BJ (cell line): ENCODE results near the gene TGFB1I1. TPM values are rescaled to one million over a fixed set of nuclear protein-coding genes. Genes with fewer than 3 reads are reported as not detected.

ENCODE experiments used
- CTCF ChIA-PET: fragments of 350-600 bp; formaldehyde crosslinking; extraction: SDS; loops from one replicate; lab custom pipeline; 2021; ENCODE audit warnings: antibody characterized with exemption, inconsistent platforms; lab: Yijun Ruan, JAX
- POLR2A ChIA-PET: fragments of 300-600 bp; sonication (Branson Sonifier 250); formaldehyde crosslinking; extraction: SDS; loops from one replicate; lab custom pipeline; 2021; ENCODE audit warnings: antibody characterized with exemption; lab: Charles Lee
- DNase-seq: peaks from one replicate; pipeline ENCODE4 v3.0.0-alpha.2; 2011; ENCODE audit warnings: low read depth
- H3K27me3 ChIP-seq: 2 replicates; pipeline ENCODE4 v1.6.0; 2011; ENCODE audit warnings: low read length; ENCODE audit not compliant: control insufficient read depth, insufficient read depth
- H3K36me3 ChIP-seq: 2 replicates; pipeline ENCODE4 v1.5.1; 2011; ENCODE audit warnings: low read length; ENCODE audit not compliant: control insufficient read depth, insufficient read depth
- H3K4me3 ChIP-seq: 2 replicates; pipeline ENCODE4 v1.5.1; 2011; ENCODE audit warnings: low read depth, mild to moderate bottlenecking, control low read depth, low read length
- polyA plus RNA-seq: library from polyadenylated mRNA; depleted of rRNA; stranded (reverse); fragments of >200 nt; gene quantifications from 2 replicates; pipeline ENCODE4 v1.2.3, GENCODE V29; 2011
- TF ChIP-seq, protein P1 (sequence below): IDR thresholded peaks from 2 replicates; pipeline ENCODE4 v1.5.1; 2011; ENCODE audit warnings: low read depth, mild to moderate bottlenecking, control low read depth, inconsistent platforms, low read length, moderate library complexity; ENCODE audit not compliant: insufficient read depth

TGFB1I1 gene
- polyA plus RNA-seq, 1 experiment = 92.3 TPM

DNA sequence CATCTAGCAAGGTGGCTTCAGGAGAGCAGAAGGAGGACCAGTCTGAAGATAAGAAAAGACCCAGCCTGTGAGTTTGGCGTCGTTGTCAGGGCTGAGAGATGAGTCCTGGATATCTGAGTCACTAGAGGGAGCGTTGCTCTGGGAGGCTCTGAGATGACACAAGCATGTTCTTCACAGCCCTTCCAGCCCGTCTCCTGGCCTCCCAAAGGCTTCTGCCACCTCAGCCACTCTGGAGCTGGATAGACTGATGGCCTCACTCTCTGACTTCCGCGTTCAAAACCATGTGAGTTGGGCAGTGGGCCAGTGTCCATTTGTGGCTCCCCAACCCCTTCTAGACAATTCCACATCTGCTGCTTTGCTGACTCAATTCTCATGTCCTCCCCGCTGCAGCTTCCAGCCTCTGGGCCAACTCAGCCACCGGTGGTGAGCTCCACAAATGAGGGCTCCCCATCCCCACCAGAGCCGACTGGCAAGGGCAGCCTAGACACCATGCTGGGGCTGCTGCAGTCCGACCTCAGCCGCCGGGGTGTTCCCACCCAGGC is 2.3 kb downstream of the TGFB1I1 start:
- ChIA-PET CTCF (interaction anchor here (0.6 to 2.1 kb wide), 6 partner anchors 13 to 521 kb away, joined by 3 to 6 read pairs (median 4); no protein-coding TSS in a partner anchor), POLR2A (interaction anchor here (0.8 to 1.0 kb wide), 2 partner anchors 15 to 22 kb away, joined by 3 read pairs; partner anchors contain the start of gene ARMC5)
- Histone ChIP-seq H3K36me3 (peaks cover 35% of the 10 kb centered on the region), H3K27me3 (no peaks in the 10 kb centered on the region), H3K4me3 (no peak overlapping the region)
- peak; percentile 63 for DNase-seq
- TF ChIP-seq, protein P1, sequence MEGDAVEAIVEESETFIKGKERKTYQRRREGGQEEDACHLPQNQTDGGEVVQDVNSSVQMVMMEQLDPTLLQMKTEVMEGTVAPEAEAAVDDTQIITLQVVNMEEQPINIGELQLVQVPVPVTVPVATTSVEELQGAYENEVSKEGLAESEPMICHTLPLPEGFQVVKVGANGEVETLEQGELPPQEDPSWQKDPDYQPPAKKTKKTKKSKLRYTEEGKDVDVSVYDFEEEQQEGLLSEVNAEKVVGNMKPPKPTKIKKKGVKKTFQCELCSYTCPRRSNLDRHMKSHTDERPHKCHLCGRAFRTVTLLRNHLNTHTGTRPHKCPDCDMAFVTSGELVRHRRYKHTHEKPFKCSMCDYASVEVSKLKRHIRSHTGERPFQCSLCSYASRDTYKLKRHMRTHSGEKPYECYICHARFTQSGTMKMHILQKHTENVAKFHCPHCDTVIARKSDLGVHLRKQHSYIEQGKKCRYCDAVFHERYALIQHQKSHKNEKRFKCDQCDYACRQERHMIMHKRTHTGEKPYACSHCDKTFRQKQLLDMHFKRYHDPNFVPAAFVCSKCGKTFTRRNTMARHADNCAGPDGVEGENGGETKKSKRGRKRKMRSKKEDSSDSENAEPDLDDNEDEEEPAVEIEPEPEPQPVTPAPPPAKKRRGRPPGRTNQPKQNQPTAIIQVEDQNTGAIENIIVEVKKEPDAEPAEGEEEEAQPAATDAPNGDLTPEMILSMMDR = peak; percentile 21; the same call in 1 of the 2 replicates

DNA sequence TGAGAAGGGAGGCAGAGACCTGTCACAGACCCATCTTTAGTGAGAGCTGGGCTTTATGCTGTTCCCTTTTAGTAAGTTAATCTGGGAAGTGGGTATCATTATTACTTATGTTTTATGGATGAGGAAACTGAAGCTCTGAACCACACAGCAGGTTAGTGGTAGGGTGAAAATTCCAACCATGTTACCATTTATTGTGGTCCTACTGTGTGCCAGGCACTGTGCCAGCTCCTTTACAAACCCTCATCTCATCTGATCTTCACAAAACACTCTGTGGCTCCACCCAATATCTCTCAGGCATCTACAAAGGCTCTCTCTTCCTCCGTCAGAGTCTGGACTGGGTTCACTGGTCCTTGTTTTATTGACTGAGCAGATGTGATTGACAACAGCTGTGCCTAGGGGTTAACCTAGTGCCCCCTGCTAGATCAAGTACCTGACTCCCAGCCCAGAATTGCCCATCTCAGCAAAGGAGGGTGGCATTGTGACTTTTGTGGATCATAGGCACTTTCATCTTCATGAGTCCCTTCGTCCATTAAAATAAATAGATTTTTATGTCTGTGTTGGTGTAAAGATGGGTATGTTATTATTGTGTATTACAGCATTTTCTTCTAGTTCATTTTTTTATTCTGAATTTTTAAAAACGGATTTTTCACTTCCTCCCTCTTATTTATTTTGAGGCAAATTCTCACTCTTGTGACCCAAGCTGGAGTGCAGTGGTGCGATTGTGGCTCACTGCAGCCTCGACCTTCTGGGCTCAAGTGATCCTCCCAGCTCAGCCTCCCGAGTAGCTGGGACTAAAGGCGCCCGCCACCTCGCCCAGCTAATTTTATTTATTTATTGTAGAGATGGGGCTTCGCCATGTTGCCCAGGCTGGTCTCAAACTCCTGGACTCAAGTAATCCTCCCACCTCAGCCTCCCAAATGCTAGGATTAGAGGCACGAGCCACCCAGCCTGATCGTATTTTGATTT is 3.1 kb downstream of the TGFB1I1 start:
- H3K36me3 ChIP-seq = peaks cover 35% of the 10 kb centered on the region
- ChIA-PET POLR2A (interaction anchor here (0.8 to 1.0 kb wide), 2 partner anchors 15 to 22 kb away, joined by 3 read pairs; partner anchors contain the start of gene ARMC5), CTCF (interaction anchor here (0.8 to 2.1 kb wide), 5 partner anchors 12 to 61 kb away, joined by 3 to 6 read pairs (median 4); no protein-coding TSS in a partner anchor)
- no peaks in the 10 kb centered on the region for H3K27me3 ChIP-seq
- TF ChIP-seq, protein P1 = no peak
- H3K4me3 ChIP-seq = no peak overlapping the region
- DNase-seq = no peak

DNA sequence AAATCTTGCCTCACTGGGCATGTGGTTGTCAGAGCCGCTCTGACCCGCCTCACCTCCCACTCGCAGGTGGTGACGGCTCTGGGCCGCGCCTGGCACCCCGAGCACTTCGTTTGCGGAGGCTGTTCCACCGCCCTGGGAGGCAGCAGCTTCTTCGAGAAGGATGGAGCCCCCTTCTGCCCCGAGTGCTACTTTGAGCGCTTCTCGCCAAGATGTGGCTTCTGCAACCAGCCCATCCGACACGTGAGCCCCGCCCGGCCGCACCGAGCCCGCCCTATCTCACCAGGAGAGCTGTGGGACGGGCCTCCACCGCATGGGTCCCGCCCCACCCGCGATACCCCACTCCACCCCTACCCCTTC is 4.0 kb downstream of the TGFB1I1 start:
- Histone ChIP-seq H3K27me3 (no peaks in the 10 kb centered on the region), H3K4me3 (no peak overlapping the region), H3K36me3 (peaks cover 35% of the 10 kb centered on the region)
- CTCF ChIA-PET = interaction anchor here (1.9 to 2.1 kb wide), 2 partner anchors 11 to 13 kb away, joined by 5 to 6 read pairs; no protein-coding TSS in a partner anchor
- DNase-seq = no peak
- TF ChIP-seq, protein P1 = no peak
- POLR2A ChIA-PET = no interaction called here

DNA sequence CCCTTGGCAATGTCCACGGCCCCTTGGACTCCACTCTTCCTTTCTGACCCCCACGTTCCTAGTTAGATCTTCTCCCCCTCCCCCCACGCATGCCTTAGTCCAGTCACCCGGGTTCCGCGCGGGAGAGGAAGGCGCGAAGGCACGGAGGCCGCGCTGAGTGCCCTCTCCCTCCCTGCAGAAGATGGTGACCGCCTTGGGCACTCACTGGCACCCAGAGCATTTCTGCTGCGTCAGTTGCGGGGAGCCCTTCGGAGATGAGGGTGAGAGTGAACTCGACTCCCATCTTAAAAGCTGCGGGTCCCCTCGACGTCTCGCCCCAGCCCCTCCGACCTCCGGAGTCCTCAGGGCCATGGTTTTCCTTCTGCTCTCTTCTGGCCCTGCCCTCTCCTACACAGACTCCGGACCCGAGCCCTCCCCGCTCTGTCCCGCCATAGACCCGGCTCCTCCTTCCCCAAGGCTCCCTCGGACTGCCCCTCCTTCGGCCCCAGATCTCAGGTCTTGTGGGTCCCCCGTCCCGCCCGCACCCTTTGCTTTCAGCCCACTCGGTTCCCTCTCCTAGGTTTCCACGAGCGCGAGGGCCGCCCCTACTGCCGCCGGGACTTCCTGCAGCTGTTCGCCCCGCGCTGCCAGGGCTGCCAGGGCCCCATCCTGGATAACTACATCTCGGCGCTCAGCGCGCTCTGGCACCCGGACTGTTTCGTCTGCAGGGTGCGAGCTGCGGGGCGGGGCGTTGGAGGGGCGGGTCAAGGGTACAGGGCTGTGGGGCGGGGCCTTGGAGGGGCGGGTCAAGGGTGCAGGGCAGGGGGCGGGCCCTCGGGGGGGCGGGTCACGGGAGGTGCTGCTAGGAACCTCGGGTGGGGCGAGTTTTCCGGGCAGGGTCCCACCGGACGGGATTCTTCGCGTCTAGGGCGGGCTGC is 4.6 kb downstream of the TGFB1I1 start:
- no peak overlapping the region for H3K4me3 ChIP-seq
- peaks cover 35% of the 10 kb centered on the region for H3K36me3 ChIP-seq
- TF ChIP-seq, protein P1 = no peak
- ChIA-PET CTCF (interaction anchor here (1.2 kb wide), 1 partner anchor 16 kb away, joined by 3 read pairs; no protein-coding TSS in a partner anchor), POLR2A (no interaction called here)
- no peak for DNase-seq
- H3K27me3 ChIP-seq = no peaks in the 10 kb centered on the region
